Measurements from ENCODE around the gene PRKCE. TPM values are rescaled to one million over a fixed set of nuclear protein-coding genes. Genes with fewer than 3 reads are reported as not detected.

PRKCE gene
- polyA plus RNA-seq, 4 donors, result 8.1 to 10.5 (median 9.3) TPM

- DNase-seq (ENCODE audit: low read depth in 4 of 4, low spot score in 3 of 4), result no peak
Observed at GRCh38 chr2:46169467-46169866, 518.0 kb downstream of the PRKCE start.

DNA sequence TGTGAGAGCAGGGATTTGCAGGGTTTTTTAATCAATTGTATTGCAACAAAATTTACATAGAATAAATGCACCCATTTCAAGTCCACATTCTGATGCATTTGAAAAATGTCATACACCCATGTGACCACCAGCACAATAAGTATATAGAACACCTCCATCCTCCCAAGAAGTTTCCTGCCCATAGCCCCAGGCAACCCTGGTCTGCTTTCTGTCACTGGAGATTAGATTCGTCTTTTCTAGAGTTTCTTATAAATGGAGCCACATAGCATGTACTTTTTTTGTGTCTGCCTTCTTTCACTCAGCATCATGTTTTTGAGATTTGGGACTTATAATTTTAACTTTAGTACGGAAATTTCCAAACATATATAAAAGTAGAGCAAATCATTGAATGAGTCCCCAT is 518.6 kb downstream of the PRKCE start:
- no peak for DNase-seq (ENCODE audit: low read depth in 4 of 4, low spot score in 3 of 4)

DNA sequence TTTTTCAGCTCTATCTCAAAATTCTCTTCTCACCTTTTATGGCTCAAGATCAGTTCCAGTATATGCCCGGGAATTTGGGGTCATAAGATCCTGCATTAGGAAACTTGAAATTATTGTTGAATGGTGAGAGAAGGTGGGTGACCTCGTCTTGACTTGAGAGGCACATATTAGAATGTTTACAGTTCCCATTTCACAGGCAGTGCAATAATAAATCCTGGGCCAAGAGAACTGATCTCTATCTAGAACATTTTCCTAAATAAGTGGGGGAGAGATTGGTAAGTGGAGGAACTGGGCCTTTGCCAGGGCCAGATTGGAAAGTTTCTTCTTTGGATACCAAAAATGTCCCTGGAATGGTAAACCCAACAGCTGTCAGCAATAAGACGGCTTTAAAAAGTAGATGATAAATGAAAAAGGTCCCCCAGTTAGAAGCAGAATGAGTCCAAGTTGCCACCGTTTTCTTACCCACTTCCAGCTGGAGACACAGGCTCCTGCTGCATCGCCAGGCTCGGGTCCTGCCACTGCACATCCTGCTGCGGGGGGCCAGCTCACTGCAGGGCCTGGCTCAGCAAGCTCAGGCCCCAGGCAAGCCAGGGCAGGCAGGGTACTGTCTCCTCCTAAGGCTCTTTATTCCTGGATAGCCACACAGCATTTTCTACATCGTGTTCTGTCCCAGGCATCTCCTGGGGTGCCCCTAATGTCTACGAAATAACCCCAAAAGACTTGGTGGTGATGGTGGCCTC is 519.3 kb downstream of the PRKCE start:
- DNase-seq (ENCODE audit: low read depth in 4 of 4, low spot score in 3 of 4), result no peak

- no peak for DNase-seq (ENCODE audit: low read depth in 4 of 4, low spot score in 3 of 4)
Observed at GRCh38 chr2:46171411-46171953, 520.0 kb downstream of the PRKCE start.

DNA sequence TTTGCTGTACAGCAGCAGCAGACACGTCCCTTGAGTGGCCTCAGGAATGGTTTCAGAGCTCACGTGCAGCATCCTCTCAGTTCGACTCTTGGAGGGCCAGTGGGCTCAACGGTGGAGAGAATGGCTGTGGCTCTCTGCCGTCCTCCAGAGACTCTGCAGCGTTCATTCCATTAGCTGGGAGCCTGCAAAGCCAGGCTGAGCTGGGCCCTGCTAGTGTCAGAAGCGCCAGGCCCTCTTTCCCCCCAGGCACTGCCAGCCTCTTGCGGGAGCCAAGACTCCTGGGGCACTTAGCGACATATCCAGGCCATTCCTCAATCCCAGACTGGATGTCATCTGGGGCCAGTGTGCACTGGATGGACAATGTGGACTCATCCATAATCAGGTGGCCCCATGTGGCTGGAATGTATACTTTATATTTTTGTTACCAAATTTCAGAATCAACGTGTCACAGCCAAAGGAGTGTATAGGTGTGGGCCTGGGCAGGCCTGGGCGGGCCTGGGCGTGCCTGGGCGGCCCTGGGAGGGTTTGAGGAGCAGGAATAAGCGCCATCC is 520.6 kb downstream of the PRKCE start:
- DNase-seq (ENCODE audit: low read depth in 4 of 4, low spot score in 3 of 4), result no peak

- DNase-seq (ENCODE audit: low read depth in 4 of 4, low spot score in 3 of 4), result no peak
Observed at GRCh38 chr2:46173030-46173429, 521.6 kb downstream of the PRKCE start.

GRCh38 chr2:46173636-46174250 is 522.3 kb downstream of the PRKCE start:
- DNase-seq (ENCODE audit: low read depth in 4 of 4, low spot score in 3 of 4), result no peak

DNA sequence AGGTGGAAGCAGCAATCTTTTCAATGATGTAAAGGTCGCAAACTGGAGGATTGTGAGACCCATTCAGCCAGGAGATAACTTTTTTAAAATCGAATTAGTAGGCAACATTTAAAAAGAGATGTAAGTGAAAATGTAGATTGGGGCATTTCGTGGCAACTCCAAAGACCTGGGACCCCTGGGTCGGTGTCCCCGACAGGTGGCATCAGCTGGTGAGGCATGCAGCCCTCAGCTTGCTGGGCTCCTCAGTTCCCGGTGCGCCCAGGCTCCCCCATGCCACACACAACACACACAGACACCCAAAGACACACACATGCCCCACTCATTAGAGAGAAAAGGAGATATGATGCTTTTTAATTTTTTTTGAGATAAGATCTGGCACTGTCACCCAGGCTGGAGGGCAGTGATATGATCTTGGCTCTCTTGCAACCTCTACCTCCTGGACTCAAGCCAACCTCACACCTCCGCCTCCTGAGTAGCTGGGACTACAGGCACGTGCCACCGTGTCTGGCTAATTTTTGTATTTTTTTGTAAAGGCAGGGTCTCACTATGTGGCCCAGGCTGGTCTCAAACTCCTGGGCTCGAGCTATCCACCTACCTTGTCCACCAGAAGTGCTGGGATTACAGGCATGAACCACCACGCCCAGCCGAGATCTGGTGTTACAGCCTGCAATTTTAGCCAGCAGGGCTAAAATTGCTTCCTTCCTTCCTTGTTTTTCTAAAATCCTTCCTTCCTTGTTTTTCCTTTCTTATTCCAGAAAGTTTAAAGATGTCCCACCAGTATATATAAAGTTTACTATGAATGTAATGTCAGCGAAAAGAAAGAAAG is 523.1 kb downstream of the PRKCE start:
- DNase-seq (ENCODE audit: low read depth in 4 of 4, low spot score in 3 of 4), result no peak

GRCh38 chr2:46175419-46175818 is 523.9 kb downstream of the PRKCE start:
- DNase-seq (ENCODE audit: low read depth in 4 of 4, low spot score in 3 of 4), result no peak

- DNase-seq (ENCODE audit: low read depth in 4 of 4, low spot score in 3 of 4), result no peak
Observed at GRCh38 chr2:46177461-46178089, 526.1 kb downstream of the PRKCE start.

- peak in 3 of 4 donors; percentile 16 to 31 (median 17) for DNase-seq (ENCODE audit: low read depth in 4 of 4, low spot score in 3 of 4)
Observed at GRCh38 chr2:46179037-46179621, 527.7 kb downstream of the PRKCE start.

DNA sequence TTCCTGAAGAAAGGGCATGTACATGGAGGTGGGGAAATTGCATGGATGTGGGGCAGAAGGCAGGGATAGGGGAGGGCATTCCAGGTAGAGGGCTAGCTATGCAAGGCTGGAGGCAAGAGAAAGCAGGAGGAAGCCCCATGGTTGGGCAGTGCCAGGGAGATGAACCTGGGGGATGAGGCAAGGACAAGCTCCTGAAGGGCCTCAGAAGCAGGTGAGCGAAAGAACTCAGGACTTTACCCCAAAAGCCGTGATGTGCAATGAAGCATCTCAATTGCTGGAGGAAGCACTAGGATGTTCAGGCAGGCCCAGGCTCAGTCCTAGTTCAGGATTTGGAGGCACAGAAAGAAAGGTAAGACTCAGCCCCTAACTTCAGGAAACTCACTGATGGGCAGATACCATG is 528.7 kb downstream of the PRKCE start:
- no peak for DNase-seq (ENCODE audit: low read depth in 4 of 4, low spot score in 3 of 4)

GRCh38 chr2:46181306-46181705 is 529.8 kb downstream of the PRKCE start:
- no peak for DNase-seq (ENCODE audit: low read depth in 4 of 4, low spot score in 3 of 4)

DNA sequence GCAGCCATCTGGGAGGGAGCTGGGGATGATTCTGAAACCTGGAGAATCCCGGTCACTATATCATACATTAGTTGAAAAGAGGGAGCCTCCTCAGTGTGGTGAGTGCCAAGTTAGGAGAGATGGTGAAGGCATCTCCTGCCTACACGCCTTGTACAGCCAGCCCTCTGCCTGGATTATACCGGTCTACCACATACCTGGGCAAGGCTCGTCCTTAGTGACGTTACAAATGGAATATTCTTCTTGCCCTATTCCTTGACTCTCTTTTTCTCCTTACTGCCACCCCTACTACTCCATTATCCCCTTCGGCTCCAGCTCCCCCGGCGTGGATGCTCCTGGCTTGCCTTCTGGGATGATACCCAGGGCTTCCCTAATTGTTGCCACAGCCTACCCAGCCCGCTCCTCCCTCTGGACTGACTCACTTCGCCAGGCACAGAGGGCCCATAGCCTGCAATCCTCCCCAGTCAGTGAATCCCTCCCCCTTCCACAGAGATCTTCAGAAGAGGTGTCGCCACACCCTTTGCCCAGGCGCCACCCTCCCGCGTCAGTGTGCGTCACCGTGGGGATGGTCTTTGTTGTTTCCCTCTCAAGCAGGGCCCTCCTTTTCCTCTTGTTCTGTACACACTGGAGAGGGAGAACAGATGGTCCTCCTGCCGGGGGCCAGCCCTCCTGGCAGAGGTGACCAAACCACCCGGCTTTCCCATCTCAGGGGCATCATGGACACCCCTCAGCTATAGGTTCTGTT is 530.5 kb downstream of the PRKCE start:
- no peak for DNase-seq (ENCODE audit: low read depth in 4 of 4, low spot score in 3 of 4)

GRCh38 chr2:46183426-46183825 is 532.0 kb downstream of the PRKCE start:
- no peak for DNase-seq (ENCODE audit: low read depth in 4 of 4, low spot score in 3 of 4)

DNA sequence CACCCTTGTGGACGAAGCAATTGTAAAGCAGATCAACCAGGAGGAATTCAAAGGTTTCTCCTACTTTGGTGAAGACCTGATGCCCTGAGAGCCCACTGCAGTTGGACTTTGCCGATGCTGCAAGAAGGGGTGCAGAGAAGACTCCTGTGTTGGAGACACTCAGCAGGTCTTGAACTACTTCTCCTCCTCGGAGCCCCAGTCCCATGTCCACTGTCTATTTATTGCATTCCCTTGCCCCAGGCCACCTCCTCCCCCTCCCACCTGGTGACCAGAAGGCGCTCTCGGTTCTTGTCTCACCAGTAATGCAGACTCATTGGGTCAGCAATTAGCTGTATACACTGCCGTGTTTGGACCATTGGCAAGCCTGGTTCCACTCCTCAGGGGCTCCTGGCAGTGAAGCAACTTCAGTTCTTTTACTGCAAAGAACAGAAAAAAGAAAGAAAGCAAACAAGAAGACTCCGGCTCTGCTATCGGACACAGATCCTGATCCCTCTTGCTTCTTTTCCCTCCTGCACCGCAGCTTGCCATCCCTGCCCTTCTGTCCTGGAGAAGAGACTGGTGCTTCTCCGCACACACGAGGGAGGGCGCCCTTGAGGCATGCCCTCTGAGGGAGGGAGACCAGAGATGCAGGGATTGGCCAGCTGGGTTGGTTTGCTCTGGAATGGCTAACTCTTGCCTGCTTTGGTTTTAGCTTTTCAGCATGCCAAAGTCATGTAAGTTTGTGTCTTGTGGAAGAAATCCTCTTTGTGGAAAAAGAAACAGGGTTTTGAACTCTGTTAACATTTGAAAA is 533.5 kb downstream of the PRKCE start:
- DNase-seq (ENCODE audit: low read depth in 4 of 4, low spot score in 3 of 4), result no peak

DNA sequence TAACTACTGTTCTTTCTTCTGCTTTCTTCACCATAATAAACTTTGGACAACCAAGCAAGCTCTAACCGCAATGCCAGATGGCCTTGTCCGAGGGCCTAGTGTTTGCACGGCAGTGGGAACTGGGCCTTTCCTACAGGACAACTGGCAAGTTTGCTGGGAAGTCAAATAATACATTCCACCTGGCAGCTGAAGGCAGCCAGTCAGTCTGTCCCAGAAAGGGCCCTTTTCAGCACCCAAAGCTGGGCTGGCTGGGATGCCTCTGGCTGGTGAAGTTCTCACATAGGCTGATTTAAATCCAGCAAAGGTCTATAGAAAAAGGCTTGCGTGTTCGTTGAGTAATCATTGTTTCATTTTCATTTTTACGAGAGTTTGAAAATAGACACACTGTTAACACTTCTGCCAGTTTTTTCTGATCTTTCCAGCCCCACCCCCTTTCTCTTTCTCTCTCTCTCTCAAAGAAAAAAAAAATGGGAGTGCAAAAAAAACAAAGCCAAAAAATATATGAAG is 535.7 kb downstream of the PRKCE start:
- no peak for DNase-seq (ENCODE audit: low read depth in 4 of 4, low spot score in 3 of 4)

DNA sequence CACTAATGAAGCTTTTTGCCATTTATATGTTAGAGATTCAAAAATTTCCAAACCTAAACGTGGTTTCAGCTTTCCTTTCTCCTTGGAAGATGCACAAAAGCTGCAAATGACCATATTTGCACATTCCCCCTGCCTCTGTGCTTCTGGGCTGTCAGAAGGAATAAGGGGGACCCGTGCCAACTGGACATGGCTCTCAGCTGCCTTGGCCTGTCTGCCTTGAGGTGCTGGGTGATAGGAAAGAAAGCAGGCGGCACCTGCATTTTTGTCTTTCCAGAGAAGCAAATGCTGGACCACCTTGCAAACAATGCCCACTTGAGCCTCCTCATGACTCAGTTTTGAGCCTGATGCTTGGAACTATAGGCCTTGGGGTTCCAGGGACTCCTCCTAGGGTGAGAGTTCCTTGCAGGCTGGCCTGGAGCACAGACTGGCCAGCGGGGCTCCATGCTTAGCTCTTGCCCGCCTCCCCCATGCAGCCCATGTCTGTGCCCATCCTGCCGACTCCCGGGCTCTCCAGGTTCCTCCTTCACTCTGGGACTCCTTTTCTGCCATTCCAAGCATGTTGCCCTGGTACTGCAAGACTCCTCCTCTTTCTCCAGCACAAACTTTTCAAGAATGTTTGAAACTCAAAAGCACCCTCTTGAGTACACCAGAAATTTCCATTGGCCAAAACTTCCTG is 536.7 kb downstream of the PRKCE start:
- DNase-seq (ENCODE audit: low read depth in 4 of 4, low spot score in 3 of 4), result no peak
